RWPE2 (cell line): ENCODE measurements around the gene RIMBP2.

Experiments
- ATAC-seq: fragments of 200-7000 bp; cut with Tn5 transposase; 3 replicates; pipeline ENCODE4 v1.9.1; 2021; ENCODE audit warnings: low read depth
- DNase-seq: peaks from one replicate; pipeline ENCODE4 v3.0.0-alpha.2; 2020; ENCODE audit warnings: low spot score
- H3K27ac ChIP-seq: fragments of 450-650 bp; 2 replicates; pipeline ENCODE4 v1.5.1; 2017; ENCODE audit warnings: mild to moderate bottlenecking; ENCODE audit not compliant: poor library complexity, severe bottlenecking
- H3K27me3 ChIP-seq: fragments of 250-450 bp; sonication (Bioruptor Pico); 2 replicates; pipeline ENCODE4 v1.5.1; 2021; ENCODE audit warnings: mild to moderate bottlenecking, moderate library complexity; ENCODE audit not compliant: insufficient read depth, poor library complexity, severe bottlenecking
- H3K36me3 ChIP-seq: fragments of 250-450 bp; sonication (Bioruptor Pico); 2 replicates; pipeline ENCODE4 v1.5.1; 2020; ENCODE audit warnings: low read depth, mild to moderate bottlenecking, moderate library complexity
- H3K4me1 ChIP-seq: fragments of 250-450 bp; sonication (Bioruptor Pico); 2 replicates; pipeline ENCODE4 v1.5.1; 2021; ENCODE audit warnings: mild to moderate bottlenecking, moderate library complexity; ENCODE audit not compliant: insufficient read depth, poor library complexity, severe bottlenecking
- H3K4me3 ChIP-seq: fragments of 250-450 bp; sonication (Bioruptor Pico); 2 replicates; pipeline ENCODE4 v1.5.1; 2021; ENCODE audit warnings: mild to moderate bottlenecking, moderate library complexity; ENCODE audit not compliant: severe bottlenecking
- H3K9me3 ChIP-seq: fragments of 250-450 bp; sonication (Bioruptor Pico); 2 replicates; pipeline ENCODE4 v1.5.1; 2021; ENCODE audit warnings: mild to moderate bottlenecking, moderate library complexity; ENCODE audit not compliant: severe bottlenecking
- TF ChIP-seq, protein P1 (sequence below): fragments of 450-650 bp; IDR thresholded peaks from one replicate; pipeline ENCODE4 v1.5.1; 2017; ENCODE audit warnings: mild to moderate bottlenecking, moderate library complexity; ENCODE audit not compliant: poor library complexity, severe bottlenecking

Gene RIMBP2

DNA sequence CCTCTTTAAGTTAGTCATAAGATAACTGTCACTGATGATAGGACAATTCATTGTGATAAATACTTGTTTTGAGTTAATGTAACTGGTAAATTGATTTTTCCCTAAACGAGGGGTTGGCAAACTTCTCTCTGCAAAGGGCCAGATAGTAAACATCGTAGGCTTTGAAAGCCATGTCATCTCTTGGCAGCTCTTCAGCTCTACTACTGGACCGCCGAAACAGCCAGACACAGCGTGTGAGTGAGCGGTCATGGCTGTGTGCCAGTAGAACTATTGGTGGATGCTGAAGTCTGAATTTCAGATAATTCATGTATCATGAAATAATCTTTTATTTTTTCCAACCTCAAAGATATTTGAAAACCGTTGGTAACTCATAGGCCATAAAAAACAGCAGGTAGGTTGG, 368.5 kb downstream of the RIMBP2 start:
- DNase-seq (no peak), ATAC-seq (no peak)
- H3K4me1 ChIP-seq = peaks cover 16% of the 10 kb centered on the region
- no peaks in the 10 kb centered on the region for H3K27me3 ChIP-seq
- no peaks in the 10 kb centered on the region for H3K9me3 ChIP-seq
- no peak overlapping the region for H3K4me3 ChIP-seq
- no peaks in the 10 kb centered on the region for H3K36me3 ChIP-seq
- TF ChIP-seq, protein P1, sequence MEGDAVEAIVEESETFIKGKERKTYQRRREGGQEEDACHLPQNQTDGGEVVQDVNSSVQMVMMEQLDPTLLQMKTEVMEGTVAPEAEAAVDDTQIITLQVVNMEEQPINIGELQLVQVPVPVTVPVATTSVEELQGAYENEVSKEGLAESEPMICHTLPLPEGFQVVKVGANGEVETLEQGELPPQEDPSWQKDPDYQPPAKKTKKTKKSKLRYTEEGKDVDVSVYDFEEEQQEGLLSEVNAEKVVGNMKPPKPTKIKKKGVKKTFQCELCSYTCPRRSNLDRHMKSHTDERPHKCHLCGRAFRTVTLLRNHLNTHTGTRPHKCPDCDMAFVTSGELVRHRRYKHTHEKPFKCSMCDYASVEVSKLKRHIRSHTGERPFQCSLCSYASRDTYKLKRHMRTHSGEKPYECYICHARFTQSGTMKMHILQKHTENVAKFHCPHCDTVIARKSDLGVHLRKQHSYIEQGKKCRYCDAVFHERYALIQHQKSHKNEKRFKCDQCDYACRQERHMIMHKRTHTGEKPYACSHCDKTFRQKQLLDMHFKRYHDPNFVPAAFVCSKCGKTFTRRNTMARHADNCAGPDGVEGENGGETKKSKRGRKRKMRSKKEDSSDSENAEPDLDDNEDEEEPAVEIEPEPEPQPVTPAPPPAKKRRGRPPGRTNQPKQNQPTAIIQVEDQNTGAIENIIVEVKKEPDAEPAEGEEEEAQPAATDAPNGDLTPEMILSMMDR = no peak
- H3K27ac ChIP-seq = no peak overlapping the region
